ENCODE results near the gene REL. TPM values are rescaled to one million over a fixed set of nuclear protein-coding genes. Genes with fewer than 3 reads are reported as not detected.
"Not testable (repeated sequence)": the region's sequence is repeated elsewhere in the genome, so short reads cannot be mapped to it uniquely, and the experiment has no call there.

Gene REL
- total and polyA plus RNA-seq, 4 donors: 0.74 to 23.8 (median 8.7) TPM

DNA sequence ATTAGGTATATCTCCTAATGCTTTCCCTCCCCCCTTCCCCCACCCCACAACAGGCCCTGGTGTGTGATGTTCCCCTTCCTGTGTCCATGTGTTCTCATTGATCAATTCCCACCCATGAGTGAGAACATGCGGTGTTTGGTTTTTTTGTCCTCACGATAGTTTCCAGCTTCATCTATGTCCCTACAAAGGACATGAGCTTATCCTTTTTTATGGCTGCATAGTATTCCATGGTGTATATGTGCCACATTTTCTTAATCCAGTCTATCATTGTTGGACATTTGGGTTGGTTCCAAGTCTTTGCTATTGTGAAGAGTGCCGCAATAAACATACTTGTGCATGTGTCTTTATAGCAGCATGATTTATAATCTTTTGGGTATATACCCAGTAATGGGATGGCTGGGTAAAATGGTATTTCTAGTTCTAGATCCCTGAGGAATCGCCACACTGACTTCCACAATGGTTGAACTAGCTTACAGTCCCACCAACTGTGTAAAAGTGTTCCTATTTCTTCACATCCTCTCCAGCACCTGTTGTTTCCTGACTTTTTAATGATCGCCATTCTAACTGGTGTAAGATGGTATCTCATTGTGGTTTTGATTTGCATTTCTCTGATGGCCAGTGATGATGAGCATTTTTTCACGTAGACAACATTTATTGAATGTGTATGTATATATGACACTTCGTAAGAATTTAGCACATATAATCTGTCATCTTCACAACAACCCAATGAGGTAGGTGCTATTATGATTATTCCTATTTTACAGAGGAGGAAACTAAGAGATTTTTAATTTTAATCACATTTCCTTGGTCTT is 8.4 kb downstream of the REL start:
- DNase-seq; H3K27ac ChIP-seq (ENCODE audit: low read depth in 1 of 2, low read length in 2 of 2); H3K27me3 ChIP-seq (ENCODE audit: control insufficient read depth in 1 of 2, insufficient read depth in 2 of 2, low read length in 1 of 2); H3K36me3 ChIP-seq (ENCODE audit: control insufficient read depth in 1 of 2, insufficient read depth in 2 of 2, low read length in 1 of 2); H3K9me3 ChIP-seq (ENCODE audit: control insufficient read depth, low read length); ATAC-seq (ENCODE audit: low FRiP score); H3K4me3 ChIP-seq (ENCODE audit: low read length in 2 of 2); H3K4me1 ChIP-seq (ENCODE audit: control insufficient read depth in 1 of 2, insufficient read depth in 2 of 2, low read length in 2 of 2): not testable (repeated sequence)
- WGBS, 2 donors: 97 to 98% methylated on average over 7 of the region's 7 CpGs
- intact Hi-C loops (cut with DNase I): loop anchor here (10.0 kb wide), 2 partner anchors 105 to 285 kb away; no protein-coding TSS in a partner anchor

DNA sequence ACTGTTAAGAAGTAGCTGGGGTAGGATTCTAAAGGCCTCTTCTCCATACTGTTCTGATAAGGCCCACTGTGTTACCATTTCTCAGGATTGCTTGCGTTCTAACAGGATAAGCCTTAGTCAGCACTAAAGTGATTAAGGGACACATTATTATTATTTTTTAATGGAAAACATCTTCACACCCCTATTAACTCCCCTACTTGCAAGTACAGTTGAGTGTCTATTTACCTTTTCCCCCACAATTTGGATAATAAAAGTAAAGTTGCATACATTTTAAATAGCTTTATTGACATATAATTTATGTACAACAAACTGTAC is 9.0 kb downstream of the REL start:
- intact Hi-C loops (cut with DNase I): no loop called here
- WGBS, 2 donors: 93 to 98% methylated on average over 1 of the region's 1 CpG

DNA sequence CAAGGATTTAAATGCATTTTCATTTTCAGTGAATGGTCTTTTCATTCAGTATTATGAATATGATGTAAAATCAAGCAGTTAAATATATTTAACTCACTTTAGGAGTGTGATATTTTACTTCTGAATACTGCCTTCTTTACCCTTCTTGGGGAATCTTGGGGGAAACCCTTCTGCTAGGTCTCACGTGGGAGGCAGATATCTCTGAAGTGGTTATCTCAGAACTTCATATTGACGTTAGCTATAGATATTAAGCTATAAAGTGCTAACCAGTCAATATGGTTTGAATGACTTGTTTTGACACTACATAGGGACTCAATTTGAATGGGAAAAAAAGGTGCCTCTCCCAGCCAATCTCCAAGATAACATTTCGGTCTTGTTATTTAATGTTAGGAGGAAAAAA is 9.8 kb downstream of the REL start:
- ATAC-seq (ENCODE audit: low FRiP score) (no peak), DNase-seq (no peak)
- 79 to 86% methylated on average over 3 of the region's 3 CpGs for WGBS, 2 donors
- Histone ChIP-seq H3K9me3 (ENCODE audit: control insufficient read depth, low read length) (no peaks in the 10 kb centered on the region), H3K4me3 (ENCODE audit: low read length in 2 of 2) (no peak overlapping the region), H3K4me1 (ENCODE audit: control insufficient read depth in 1 of 2, insufficient read depth in 2 of 2, low read length in 2 of 2) (no peaks in the 10 kb centered on the region), H3K27me3 (ENCODE audit: control insufficient read depth in 1 of 2, insufficient read depth in 2 of 2, low read length in 1 of 2) (no peaks in the 10 kb centered on the region), H3K27ac (ENCODE audit: low read depth in 1 of 2, low read length in 2 of 2) (no peak overlapping the region), H3K36me3 (ENCODE audit: control insufficient read depth in 1 of 2, insufficient read depth in 2 of 2, low read length in 1 of 2) (no peaks in the 10 kb centered on the region)
- intact Hi-C loops (cut with DNase I): no loop called here

More for the DNA sequence above, 9.0 kb downstream of the REL start:
- H3K27ac ChIP-seq (ENCODE audit: low read depth in 1 of 2, low read length in 2 of 2): no peak overlapping the region
- no peak overlapping the region for H3K4me3 ChIP-seq (ENCODE audit: low read length in 2 of 2)
- H3K36me3 ChIP-seq (ENCODE audit: control insufficient read depth in 1 of 2, insufficient read depth in 2 of 2, low read length in 1 of 2): no peaks in the 10 kb centered on the region
- H3K9me3 ChIP-seq (ENCODE audit: control insufficient read depth, low read length): no peaks in the 10 kb centered on the region
- H3K4me1 ChIP-seq (ENCODE audit: control insufficient read depth in 1 of 2, insufficient read depth in 2 of 2, low read length in 2 of 2): no peaks in the 10 kb centered on the region
- H3K27me3 ChIP-seq (ENCODE audit: control insufficient read depth in 1 of 2, insufficient read depth in 2 of 2, low read length in 1 of 2): no peaks in the 10 kb centered on the region
- ATAC-seq (ENCODE audit: low FRiP score) (no peak), DNase-seq (no peak)

DNA sequence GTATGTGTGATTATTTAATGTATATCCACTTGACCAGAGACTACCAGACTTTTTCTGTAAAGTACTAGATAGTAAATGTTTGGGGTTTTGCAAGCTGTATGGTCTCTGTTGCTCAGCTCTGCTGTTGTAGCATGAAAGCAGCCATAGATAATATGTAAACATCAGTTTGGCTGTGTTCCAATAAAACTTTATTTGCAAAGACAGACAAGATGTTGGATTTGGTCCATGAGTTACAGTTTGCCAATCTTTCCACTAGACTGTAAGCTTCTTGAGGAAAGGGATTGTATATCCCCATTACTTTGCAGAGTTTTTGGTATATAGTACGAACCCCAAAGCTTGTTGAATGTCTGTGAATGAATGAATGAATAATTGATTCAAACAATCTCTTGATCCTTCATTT is 17.2 kb downstream of the REL start:
- Histone ChIP-seq H3K9me3 (ENCODE audit: control insufficient read depth, low read length) (no peaks in the 10 kb centered on the region), H3K27ac (ENCODE audit: low read depth in 1 of 2, low read length in 2 of 2) (no peak overlapping the region), H3K4me3 (ENCODE audit: low read length in 2 of 2) (no peak overlapping the region), H3K4me1 (ENCODE audit: control insufficient read depth in 1 of 2, insufficient read depth in 2 of 2, low read length in 2 of 2) (no peaks in the 10 kb centered on the region), H3K27me3 (ENCODE audit: control insufficient read depth in 1 of 2, insufficient read depth in 2 of 2, low read length in 1 of 2) (no peaks in the 10 kb centered on the region), H3K36me3 (ENCODE audit: control insufficient read depth in 1 of 2, insufficient read depth in 2 of 2, low read length in 1 of 2) (peaks cover 1 to 2% of the 10 kb centered on the region in 2 donors)
- ATAC-seq (ENCODE audit: low FRiP score): no peak
- intact Hi-C loops (cut with DNase I): no loop called here
- no peak for DNase-seq
- 96 to 100% methylated on average over 1 of the region's 1 CpG for WGBS, 2 donors

DNA sequence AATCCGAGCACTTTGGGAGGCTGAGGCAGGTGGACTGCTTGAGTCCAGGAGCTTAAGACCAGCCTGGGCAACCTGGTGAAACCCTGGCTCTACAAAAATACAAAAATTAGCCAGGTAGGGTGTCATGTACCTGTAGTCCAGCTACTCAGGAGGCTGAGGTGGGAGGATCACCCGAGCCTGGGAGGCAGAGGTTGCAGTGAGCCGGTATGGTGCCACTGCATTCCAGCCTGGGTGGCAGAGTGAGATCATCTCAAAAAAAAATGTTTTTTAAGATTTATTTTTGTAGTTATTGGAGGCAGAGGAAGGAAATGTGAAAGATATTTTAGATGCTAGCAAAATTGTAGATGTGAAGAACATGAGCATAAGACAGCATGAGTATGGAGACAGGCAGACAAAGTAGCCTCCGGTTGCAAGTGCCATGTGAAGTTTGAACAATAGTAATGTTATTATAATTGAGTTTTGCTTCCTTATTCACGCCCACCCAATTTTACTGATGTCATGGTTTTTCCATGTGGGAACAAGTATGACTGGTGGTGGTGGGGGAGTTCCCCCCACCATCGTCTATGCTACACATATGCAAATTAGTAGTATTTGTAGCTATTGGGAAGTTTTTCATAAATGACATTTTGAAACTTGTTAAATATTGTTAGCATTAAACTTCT is 18.0 kb downstream of the REL start:
- Histone ChIP-seq H3K4me3 (ENCODE audit: low read length in 2 of 2) (no peak overlapping the region), H3K27ac (ENCODE audit: low read depth in 1 of 2, low read length in 2 of 2) (no peak overlapping the region), H3K4me1 (ENCODE audit: control insufficient read depth in 1 of 2, insufficient read depth in 2 of 2, low read length in 2 of 2) (no peaks in the 10 kb centered on the region), H3K9me3 (ENCODE audit: control insufficient read depth, low read length) (no peaks in the 10 kb centered on the region), H3K27me3 (ENCODE audit: control insufficient read depth in 1 of 2, insufficient read depth in 2 of 2, low read length in 1 of 2) (no peaks in the 10 kb centered on the region), H3K36me3 (ENCODE audit: control insufficient read depth in 1 of 2, insufficient read depth in 2 of 2, low read length in 1 of 2) (peaks cover 1 to 2% of the 10 kb centered on the region in 2 donors)
- intact Hi-C loops (cut with DNase I): no loop called here
- 64 to 69% methylated on average over 6 of the region's 6 CpGs for WGBS, 2 donors
- DNase-seq (no peak), ATAC-seq (ENCODE audit: low FRiP score) (no peak)

DNA sequence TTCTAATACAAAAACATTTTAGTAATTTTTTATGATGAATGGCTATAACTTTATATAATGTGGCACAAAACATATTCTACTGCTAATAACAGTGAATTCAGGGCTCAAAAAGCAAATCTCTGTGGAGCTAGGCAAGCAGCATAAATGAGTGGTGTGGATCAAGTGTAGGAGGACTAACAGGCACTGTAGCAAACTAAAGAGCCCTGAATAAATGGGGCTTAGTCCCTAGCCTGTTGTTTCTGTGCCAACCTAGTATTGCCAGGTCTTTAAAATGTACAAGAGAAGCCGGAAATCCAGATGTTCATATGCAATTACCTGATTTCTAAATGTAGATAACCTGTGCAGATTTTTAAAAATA is 18.5 kb downstream of the REL start:
- H3K4me3 ChIP-seq (ENCODE audit: low read length in 2 of 2): no peak overlapping the region
- no peaks in the 10 kb centered on the region for H3K9me3 ChIP-seq (ENCODE audit: control insufficient read depth, low read length)
- no peaks in the 10 kb centered on the region for H3K4me1 ChIP-seq (ENCODE audit: control insufficient read depth in 1 of 2, insufficient read depth in 2 of 2, low read length in 2 of 2)
- ATAC-seq (ENCODE audit: low FRiP score) (no peak), DNase-seq (no peak)
- no peaks in the 10 kb centered on the region for H3K27me3 ChIP-seq (ENCODE audit: control insufficient read depth in 1 of 2, insufficient read depth in 2 of 2, low read length in 1 of 2)
- H3K27ac ChIP-seq (ENCODE audit: low read depth in 1 of 2, low read length in 2 of 2): no peak overlapping the region
- intact Hi-C loops (cut with DNase I): no loop called here
- 87% methylated on average over 1 of the region's 1 CpG for WGBS, 2 donors
- H3K36me3 ChIP-seq (ENCODE audit: control insufficient read depth in 1 of 2, insufficient read depth in 2 of 2, low read length in 1 of 2): peaks cover 1 to 2% of the 10 kb centered on the region in 2 donors

DNA sequence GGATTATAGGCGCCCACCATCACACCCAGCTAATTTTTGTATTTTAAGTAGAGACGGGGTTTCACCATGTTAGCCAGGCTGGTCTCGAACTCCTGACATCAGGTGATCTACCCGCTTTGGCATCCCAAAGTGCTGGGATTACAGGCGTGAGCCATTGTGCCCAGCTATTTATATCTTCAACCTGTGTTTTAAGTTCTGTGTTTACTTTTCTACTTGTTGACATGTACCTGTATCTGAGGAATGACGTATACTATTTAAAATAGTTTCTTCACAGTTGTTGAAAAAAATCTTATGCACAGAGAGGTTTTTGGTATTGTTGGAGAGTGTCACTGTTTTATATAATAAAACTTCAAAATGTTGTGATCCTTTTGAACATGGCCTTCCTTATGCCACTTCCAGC is 19.9 kb downstream of the REL start:
- 90% methylated on average over 6 of the region's 6 CpGs for whole genome bisulfite sequencing, 2 donors
- ATAC-seq (ENCODE audit: low FRiP score); H3K27ac ChIP-seq (ENCODE audit: low read depth in 1 of 2, low read length in 2 of 2); intact Hi-C loops (cut with DNase I); H3K36me3 ChIP-seq (ENCODE audit: control insufficient read depth in 1 of 2, insufficient read depth in 2 of 2, low read length in 1 of 2); DNase-seq; H3K4me3 ChIP-seq (ENCODE audit: low read length in 2 of 2); H3K4me1 ChIP-seq (ENCODE audit: control insufficient read depth in 1 of 2, insufficient read depth in 2 of 2, low read length in 2 of 2); H3K27me3 ChIP-seq (ENCODE audit: control insufficient read depth in 1 of 2, insufficient read depth in 2 of 2, low read length in 1 of 2); H3K9me3 ChIP-seq (ENCODE audit: control insufficient read depth, low read length): not testable (repeated sequence)

DNA sequence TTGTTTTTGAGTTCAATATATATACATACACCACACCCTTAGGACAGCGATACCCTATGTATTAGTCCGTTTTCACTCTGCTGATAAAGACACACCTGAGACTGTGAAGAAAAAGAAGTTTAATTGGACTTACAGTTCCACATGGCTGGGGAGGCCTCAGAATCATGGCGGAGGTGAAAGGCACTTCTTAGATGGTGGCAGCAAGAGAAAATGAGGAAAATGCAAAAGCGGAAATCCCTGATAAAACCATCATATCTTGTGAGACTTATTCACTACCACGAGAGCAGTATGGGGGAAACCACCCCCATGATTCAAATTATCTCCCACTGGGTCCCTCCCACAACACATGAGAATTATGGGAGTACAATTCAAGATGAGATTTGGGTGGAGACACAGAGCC is 24.5 kb downstream of the REL start:
- ATAC-seq (ENCODE audit: low FRiP score); H3K27ac ChIP-seq (ENCODE audit: low read depth in 1 of 2, low read length in 2 of 2); H3K4me3 ChIP-seq (ENCODE audit: low read length in 2 of 2); H3K36me3 ChIP-seq (ENCODE audit: control insufficient read depth in 1 of 2, insufficient read depth in 2 of 2, low read length in 1 of 2); H3K27me3 ChIP-seq (ENCODE audit: control insufficient read depth in 1 of 2, insufficient read depth in 2 of 2, low read length in 1 of 2); H3K9me3 ChIP-seq (ENCODE audit: control insufficient read depth, low read length); intact Hi-C loops (cut with DNase I); H3K4me1 ChIP-seq (ENCODE audit: control insufficient read depth in 1 of 2, insufficient read depth in 2 of 2, low read length in 2 of 2); DNase-seq: not testable (repeated sequence)
- 93 to 94% methylated on average over 5 of the region's 5 CpGs for WGBS, 2 donors

DNA sequence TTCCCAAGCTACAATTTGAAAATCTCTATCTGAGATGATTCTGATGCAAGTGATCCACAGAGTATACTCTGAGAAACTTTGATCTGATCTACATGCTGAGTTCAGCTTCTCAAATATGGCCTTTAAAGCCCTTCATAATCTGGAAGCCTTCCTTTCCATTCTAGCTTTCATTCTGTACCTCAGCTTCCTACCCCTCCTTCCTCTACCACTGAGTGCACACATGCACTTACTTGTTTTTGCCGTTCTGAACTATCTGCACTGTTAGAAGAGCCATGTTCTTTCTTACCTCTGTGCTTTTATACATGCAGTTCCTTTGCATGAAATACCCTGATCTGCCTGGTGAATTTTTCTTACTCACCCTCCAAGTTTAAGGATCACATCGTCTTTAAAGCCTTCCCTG is 25.0 kb downstream of the REL start:
- WGBS, 2 donors: 94 to 95% methylated on average over 2 of the region's 2 CpGs
- no peaks in the 10 kb centered on the region for H3K9me3 ChIP-seq (ENCODE audit: control insufficient read depth, low read length)
- peaks cover 0 to 2% of the 10 kb centered on the region in 2 donors for H3K36me3 ChIP-seq (ENCODE audit: control insufficient read depth in 1 of 2, insufficient read depth in 2 of 2, low read length in 1 of 2)
- ATAC-seq (ENCODE audit: low FRiP score): no peak
- no peaks in the 10 kb centered on the region for H3K4me1 ChIP-seq (ENCODE audit: control insufficient read depth in 1 of 2, insufficient read depth in 2 of 2, low read length in 2 of 2)
- intact Hi-C loops (cut with DNase I): no loop called here
- H3K4me3 ChIP-seq (ENCODE audit: low read length in 2 of 2): no peak overlapping the region
- no peaks in the 10 kb centered on the region for H3K27me3 ChIP-seq (ENCODE audit: control insufficient read depth in 1 of 2, insufficient read depth in 2 of 2, low read length in 1 of 2)
- no peak overlapping the region for H3K27ac ChIP-seq (ENCODE audit: low read depth in 1 of 2, low read length in 2 of 2)
- DNase-seq: no peak

All from aorta (tissue), 5 donors.